Neuron (in vitro differentiated cells): ENCODE data around the gene TNFSF12.

Source experiments
- H2AFZ ChIP-seq: one replicate; pipeline ENCODE4 v1.6.1; 2013; ENCODE audit warnings: low read depth, mild to moderate bottlenecking, inconsistent platforms, low read length, moderate library complexity
- H3K27me3 ChIP-seq: one replicate; pipeline ENCODE4 v1.6.1; 2013; ENCODE audit warnings: low read length; ENCODE audit not compliant: insufficient read depth
- H3K36me3 ChIP-seq: one replicate; pipeline ENCODE4 v1.6.1; 2013; ENCODE audit warnings: low read length; ENCODE audit not compliant: insufficient read depth
- H3K4me1 ChIP-seq: one replicate; pipeline ENCODE4 v1.6.1; 2013; ENCODE audit warnings: low read length; ENCODE audit not compliant: insufficient read depth
- H3K4me3 ChIP-seq: 2 replicates; pipeline ENCODE4 v1.5.1; 2013; ENCODE audit warnings: mild to moderate bottlenecking, low read length, moderate library complexity
- H3K9me3 ChIP-seq: one replicate; pipeline ENCODE4 v1.6.1; 2013; ENCODE audit warnings: low read length

Gene TNFSF12

GRCh38 chr17:7548585-7549400, at the start of gene TNFSF12:
TNFSF12 (plus strand) TSS chr17:7549058; CDS start chr17:7549154, 96 bp downstream.
- Histone ChIP-seq H3K36me3 (no peaks in the 10 kb centered on the region), H3K4me3 (peak within 1 kb of the TSS; percentile 32), H3K4me1 (peaks cover 4% of the 10 kb centered on the region), H3K27me3 (peaks cover 24% of the 10 kb centered on the region), H2AFZ (peak within 1 kb of the TSS; percentile 66), H3K9me3 (no peaks in the 10 kb centered on the region)

GRCh38 chr17:7499161-7499560, 49.7 kb upstream of the TNFSF12 start:
- Histone ChIP-seq H3K4me1 (no peaks in the 10 kb centered on the region), H2AFZ (no peak overlapping the region), H3K9me3 (no peaks in the 10 kb centered on the region), H3K36me3 (peaks cover 88% of the 10 kb centered on the region), H3K27me3 (no peaks in the 10 kb centered on the region), H3K4me3 (no peak overlapping the region)

- Histone ChIP-seq H3K27me3 (no peaks in the 10 kb centered on the region), H3K4me1 (no peaks in the 10 kb centered on the region), H3K36me3 (peaks cover 86% of the 10 kb centered on the region), H3K9me3 (no peaks in the 10 kb centered on the region), H3K4me3 (no peak overlapping the region), H2AFZ (no peak overlapping the region)
Measured at GRCh38 chr17:7501729-7502128, 47.1 kb upstream of the TNFSF12 start.

- Histone ChIP-seq H3K9me3 (no peaks in the 10 kb centered on the region), H3K4me3 (no peak overlapping the region), H3K4me1 (no peaks in the 10 kb centered on the region), H3K27me3 (no peaks in the 10 kb centered on the region), H3K36me3 (peaks cover 85% of the 10 kb centered on the region), H2AFZ (no peak overlapping the region)
Measured at GRCh38 chr17:7502171-7502847, 46.5 kb upstream of the TNFSF12 start.

DNA sequence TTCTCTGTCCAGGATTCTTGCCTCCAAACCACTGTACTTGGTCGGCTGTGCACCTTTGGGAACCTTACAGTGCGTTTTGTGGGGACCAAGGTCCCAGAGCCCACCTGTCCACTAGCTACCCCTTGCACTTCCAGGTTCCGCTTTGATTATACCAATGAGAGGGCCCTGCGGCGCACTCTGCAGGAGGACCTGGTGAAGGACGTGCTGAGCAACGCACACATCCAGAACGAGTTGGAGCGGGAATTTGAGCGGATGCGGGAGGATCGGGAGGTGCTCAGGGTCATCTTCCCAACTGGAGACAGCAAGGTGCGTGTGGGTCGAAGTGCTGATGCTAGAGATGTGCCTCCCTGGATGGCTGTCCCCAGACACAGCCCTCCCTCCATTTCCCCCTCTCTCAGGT, 45.9 kb upstream of the TNFSF12 start:
- H3K4me1 ChIP-seq, result no peaks in the 10 kb centered on the region
- H3K27me3 ChIP-seq, result no peaks in the 10 kb centered on the region
- H3K9me3 ChIP-seq, result no peaks in the 10 kb centered on the region
- H2AFZ ChIP-seq, result no peak overlapping the region
- peaks cover 83% of the 10 kb centered on the region for H3K36me3 ChIP-seq
- no peak overlapping the region for H3K4me3 ChIP-seq

DNA sequence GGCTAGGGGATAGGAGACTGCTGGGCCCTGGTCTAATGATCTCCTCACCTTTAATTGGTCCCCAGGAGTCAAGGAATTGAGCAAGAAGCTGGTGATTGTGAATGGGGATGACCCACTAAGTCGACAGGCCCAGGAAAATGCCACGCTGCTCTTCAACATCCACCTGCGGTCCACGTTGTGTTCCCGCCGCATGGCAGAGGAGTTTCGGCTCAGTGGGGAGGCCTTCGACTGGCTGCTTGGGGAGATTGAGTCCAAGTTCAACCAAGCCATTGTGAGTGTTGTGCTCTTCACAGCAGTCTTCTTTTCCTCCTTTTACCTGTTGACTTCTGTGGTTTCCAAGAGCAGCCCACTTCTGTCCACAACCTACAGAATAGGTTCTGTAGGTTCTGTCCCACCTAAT, 45.3 kb upstream of the TNFSF12 start:
- H3K4me3 ChIP-seq, result no peak overlapping the region
- no peaks in the 10 kb centered on the region for H3K27me3 ChIP-seq
- H2AFZ ChIP-seq, result no peak overlapping the region
- no peaks in the 10 kb centered on the region for H3K9me3 ChIP-seq
- peaks cover 82% of the 10 kb centered on the region for H3K36me3 ChIP-seq
- no peaks in the 10 kb centered on the region for H3K4me1 ChIP-seq

DNA sequence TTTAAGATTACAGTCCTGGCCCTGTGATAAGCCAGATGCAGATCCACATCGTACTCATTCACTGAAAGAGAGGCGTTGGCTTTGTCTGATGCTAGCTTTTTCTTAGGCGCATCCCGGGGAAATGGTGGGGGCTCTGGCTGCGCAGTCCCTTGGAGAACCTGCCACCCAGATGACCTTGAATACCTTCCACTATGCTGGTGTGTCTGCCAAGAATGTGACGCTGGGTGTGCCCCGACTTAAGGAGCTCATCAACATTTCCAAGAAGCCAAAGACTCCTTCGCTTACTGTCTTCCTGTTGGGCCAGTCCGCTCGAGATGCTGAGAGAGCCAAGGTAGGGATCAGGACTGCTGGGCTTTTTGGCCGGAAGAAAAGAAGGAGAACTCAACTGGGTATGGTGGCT, 40.7 kb upstream of the TNFSF12 start:
- no peak overlapping the region for H3K4me3 ChIP-seq
- H3K4me1 ChIP-seq, result no peaks in the 10 kb centered on the region
- H3K27me3 ChIP-seq, result no peaks in the 10 kb centered on the region
- no peaks in the 10 kb centered on the region for H3K9me3 ChIP-seq
- H3K36me3 ChIP-seq, result peaks cover 82% of the 10 kb centered on the region
- no peak overlapping the region for H2AFZ ChIP-seq

DNA sequence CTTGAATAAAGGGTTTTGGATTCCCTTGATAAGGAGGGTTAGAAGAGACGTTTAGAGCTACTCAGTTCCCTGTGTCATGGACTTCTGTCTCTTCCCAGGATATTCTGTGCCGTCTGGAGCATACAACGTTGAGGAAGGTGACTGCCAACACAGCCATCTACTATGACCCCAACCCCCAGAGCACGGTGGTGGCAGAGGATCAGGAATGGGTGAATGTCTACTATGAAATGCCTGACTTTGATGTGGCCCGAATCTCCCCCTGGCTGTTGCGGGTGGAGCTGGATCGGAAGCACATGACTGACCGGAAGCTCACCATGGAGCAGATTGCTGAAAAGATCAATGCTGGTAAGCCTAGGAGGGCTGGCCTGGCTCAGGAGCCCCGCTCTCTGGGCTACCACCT, 40.0 kb upstream of the TNFSF12 start:
- Histone ChIP-seq H3K9me3 (no peaks in the 10 kb centered on the region), H3K4me1 (no peaks in the 10 kb centered on the region), H3K27me3 (no peaks in the 10 kb centered on the region), H3K4me3 (no peak overlapping the region), H3K36me3 (peaks cover 82% of the 10 kb centered on the region), H2AFZ (no peak overlapping the region)

DNA sequence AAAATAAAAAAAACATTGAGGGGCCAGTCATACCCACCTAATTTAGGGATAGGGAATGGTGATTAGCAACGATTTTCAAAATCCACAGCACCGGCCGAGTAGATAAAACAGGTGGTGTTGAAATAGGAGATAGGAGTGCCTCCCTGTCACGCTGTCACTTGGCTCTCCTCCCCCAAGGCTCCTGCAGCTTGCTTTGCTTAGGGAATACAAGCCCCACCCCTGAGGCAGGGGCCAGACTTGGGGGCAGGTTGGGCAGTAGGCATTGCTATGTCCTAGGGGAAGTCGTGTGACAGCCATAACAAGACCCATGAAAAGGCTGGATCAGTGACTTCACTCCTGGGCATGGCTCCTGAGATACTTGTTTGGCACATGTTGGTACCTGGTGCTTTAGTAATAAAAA, 38.9 kb upstream of the TNFSF12 start:
- no peak overlapping the region for H2AFZ ChIP-seq
- no peak overlapping the region for H3K4me3 ChIP-seq
- H3K4me1 ChIP-seq, result no peaks in the 10 kb centered on the region
- peaks cover 82% of the 10 kb centered on the region for H3K36me3 ChIP-seq
- H3K9me3 ChIP-seq, result no peaks in the 10 kb centered on the region
- H3K27me3 ChIP-seq, result no peaks in the 10 kb centered on the region

DNA sequence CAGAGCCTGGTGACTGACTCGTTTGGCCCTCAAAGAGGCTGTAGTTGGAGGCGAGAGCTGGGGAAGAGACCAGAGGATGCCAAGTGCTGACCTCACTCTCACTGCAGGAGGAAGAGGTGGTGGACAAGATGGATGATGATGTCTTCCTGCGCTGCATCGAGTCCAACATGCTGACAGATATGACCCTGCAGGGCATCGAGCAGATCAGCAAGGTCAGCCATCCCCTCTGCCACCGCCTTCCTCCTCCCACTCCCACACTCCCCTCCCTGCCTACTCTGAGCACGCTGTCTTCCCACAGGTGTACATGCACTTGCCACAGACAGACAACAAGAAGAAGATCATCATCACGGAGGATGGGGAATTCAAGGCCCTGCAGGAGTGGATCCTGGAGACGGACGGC, 37.8 kb upstream of the TNFSF12 start:
- Histone ChIP-seq H3K4me1 (no peaks in the 10 kb centered on the region), H3K9me3 (no peaks in the 10 kb centered on the region), H3K27me3 (no peaks in the 10 kb centered on the region), H3K4me3 (no peak overlapping the region), H2AFZ (no peak overlapping the region), H3K36me3 (peaks cover 87% of the 10 kb centered on the region)

DNA sequence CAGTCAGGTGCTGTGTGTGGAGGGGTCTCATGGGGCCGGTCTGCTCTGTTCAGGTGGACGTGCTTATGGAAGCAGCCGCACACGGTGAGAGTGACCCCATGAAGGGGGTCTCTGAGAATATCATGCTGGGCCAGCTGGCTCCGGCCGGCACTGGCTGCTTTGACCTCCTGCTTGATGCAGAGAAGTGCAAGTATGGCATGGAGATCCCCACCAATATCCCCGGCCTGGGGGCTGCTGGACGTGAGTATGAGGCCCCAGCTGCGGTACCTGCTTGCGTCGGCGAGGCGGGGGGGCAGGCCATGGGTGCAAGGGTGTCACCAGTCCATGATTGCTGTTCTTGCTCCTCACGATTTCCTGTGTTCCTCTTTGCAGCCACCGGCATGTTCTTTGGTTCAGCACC, 36.8 kb upstream of the TNFSF12 start:
- H3K4me3 ChIP-seq, result no peak overlapping the region
- H3K9me3 ChIP-seq, result no peaks in the 10 kb centered on the region
- no peaks in the 10 kb centered on the region for H3K27me3 ChIP-seq
- H2AFZ ChIP-seq, result no peak overlapping the region
- no peaks in the 10 kb centered on the region for H3K4me1 ChIP-seq
- H3K36me3 ChIP-seq, result peaks cover 79% of the 10 kb centered on the region

DNA sequence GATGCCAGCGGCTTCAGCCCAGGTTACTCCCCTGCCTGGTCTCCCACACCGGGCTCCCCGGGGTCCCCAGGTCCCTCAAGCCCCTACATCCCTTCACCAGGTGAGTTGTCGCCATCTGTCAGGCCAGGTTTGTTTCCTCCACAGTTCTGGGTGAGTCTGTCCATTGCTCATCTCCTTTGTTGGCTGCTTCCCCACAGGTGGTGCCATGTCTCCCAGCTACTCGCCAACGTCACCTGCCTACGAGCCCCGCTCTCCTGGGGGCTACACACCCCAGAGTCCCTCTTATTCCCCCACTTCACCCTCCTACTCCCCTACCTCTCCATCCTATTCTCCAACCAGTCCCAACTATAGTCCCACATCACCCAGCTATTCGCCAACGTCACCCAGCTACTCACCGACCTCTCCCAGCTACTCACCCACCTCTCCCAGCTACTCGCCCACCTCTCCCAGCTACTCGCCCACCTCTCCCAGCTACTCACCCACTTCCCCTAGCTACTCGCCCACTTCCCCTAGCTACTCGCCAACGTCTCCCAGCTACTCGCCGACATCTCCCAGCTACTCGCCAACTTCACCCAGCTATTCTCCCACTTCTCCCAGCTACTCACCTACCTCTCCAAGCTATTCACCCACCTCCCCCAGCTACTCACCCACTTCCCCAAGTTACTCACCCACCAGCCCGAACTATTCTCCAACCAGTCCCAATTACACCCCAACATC, 35.9 kb upstream of the TNFSF12 start:
- Histone ChIP-seq H3K36me3 (peaks cover 72% of the 10 kb centered on the region), H3K4me1 (no peaks in the 10 kb centered on the region), H3K9me3 (no peaks in the 10 kb centered on the region), H3K27me3 (no peaks in the 10 kb centered on the region), H3K4me3 (no peak overlapping the region), H2AFZ (no peak overlapping the region)

GRCh38 chr17:7513850-7514419, 34.9 kb upstream of the TNFSF12 start:
- Histone ChIP-seq H3K4me3 (no peak overlapping the region), H3K9me3 (no peaks in the 10 kb centered on the region), H2AFZ (no peak overlapping the region), H3K36me3 (peaks cover 65% of the 10 kb centered on the region), H3K27me3 (no peaks in the 10 kb centered on the region), H3K4me1 (no peaks in the 10 kb centered on the region)
